GM12872 (cell line): ENCODE results near the gene PTPRS.

ENCODE experiments used
- CTCF ChIP-seq: IDR thresholded peaks from 3 replicates; pipeline ENCODE4 v1.5.1; 2011; ENCODE audit warnings: low read depth, mild to moderate bottlenecking, low read length, moderate library complexity; ENCODE audit not compliant: insufficient read depth

The PTPRS gene

GRCh38 chr19:5341448-5341820, 822 bp upstream of the PTPRS start:
- no peak for TF ChIP-seq CTCF

- no peak for TF ChIP-seq CTCF
Observed at GRCh38 chr19:5339950-5340636, 519 bp downstream of the PTPRS start.

GRCh38 chr19:5339198-5339949, 1.2 kb downstream of the PTPRS start:
- no peak for TF ChIP-seq CTCF

GRCh38 chr19:5338656-5339197, 1.9 kb downstream of the PTPRS start:
- peak; percentile 32; the same call in 2 of the 3 replicates for TF ChIP-seq CTCF

GRCh38 chr19:5337708-5338655, 2.6 kb downstream of the PTPRS start:
- no peak for TF ChIP-seq CTCF

- no peak for TF ChIP-seq CTCF
Observed at GRCh38 chr19:5337126-5337525, 3.5 kb downstream of the PTPRS start.
